IMR-90 (cell line): ENCODE results near the gene WNT16. TPM values are rescaled to one million over a fixed set of nuclear protein-coding genes. Genes with fewer than 3 reads are reported as not detected.
A peak's percentile ranks its signal among the peaks of the same experiment; 100 is the strongest.

ENCODE experiments used
- ATAC-seq: fragments of 200-7000 bp; cut with Tn5 transposase; 2 replicates; pipeline ENCODE4 v1.9.1; 2020; ENCODE audit warnings: low read depth, mild to moderate bottlenecking, moderate library complexity
- BruUV-seq: library from RNA; stranded (reverse); fragments of 400-500 nt; replicated peaks from 2 replicates; lab custom pipeline; 2021; lab: Mats Ljungman, UMichigan
- CTCF ChIA-PET: fragments of 300-600 bp; formaldehyde crosslinking; extraction: SDS; loops from one replicate; lab custom pipeline; 2021; ENCODE audit warnings: antibody characterized with exemption; lab: Yijun Ruan, JAX
- POLR2A ChIA-PET: fragments of 300-600 bp; sonication (Branson Sonifier 250); formaldehyde crosslinking; loops from one replicate; lab custom pipeline; 2022; ENCODE audit warnings: antibody characterized with exemption; ENCODE audit not compliant: unreplicated experiment; lab: Charles Lee
- DNase-seq: peaks from one replicate; pipeline ENCODE4 v3.0.0; 2013
- H2AFZ ChIP-seq: replicated peaks from 2 replicates; pipeline ENCODE3; 2013; ENCODE audit warnings: low read length, mild to moderate bottlenecking; ENCODE audit not compliant: poor library complexity
- H2AK5ac ChIP-seq: 2 replicates; pipeline ENCODE4 v1.6.1; 2013; ENCODE audit warnings: low read depth, low read length, inconsistent platforms
- H2AK9ac ChIP-seq: replicated peaks from 2 replicates; pipeline ENCODE3; 2013; ENCODE audit warnings: mild to moderate bottlenecking, low read depth, low read length, moderate library complexity; ENCODE audit not compliant: poor library complexity
- H2BK120ac ChIP-seq: 2 replicates; pipeline ENCODE4 v1.6.1; 2013; ENCODE audit warnings: low read depth, low read length, inconsistent platforms
- H2BK15ac ChIP-seq: 3 replicates; pipeline ENCODE4 v1.6.1; 2013; ENCODE audit warnings: low read depth, low read length, inconsistent platforms
- H2BK20ac ChIP-seq: 2 replicates; pipeline ENCODE4 v1.6.1; 2013; ENCODE audit warnings: low read depth, mild to moderate bottlenecking, inconsistent platforms, low read length, moderate library complexity
- H2BK5ac ChIP-seq: 2 replicates; pipeline ENCODE4 v1.6.1; 2013; ENCODE audit warnings: mild to moderate bottlenecking, low read depth, low read length, inconsistent platforms; ENCODE audit not compliant: poor library complexity, severe bottlenecking
- H3K14ac ChIP-seq: replicated peaks from 2 replicates; pipeline ENCODE4 v1.6.1; 2013; ENCODE audit warnings: low read depth, low read length, inconsistent platforms
- H3K18ac ChIP-seq: 2 replicates; pipeline ENCODE4 v1.6.1; 2013; ENCODE audit warnings: low read depth, low read length, control low read depth
- H3K23ac ChIP-seq: 2 replicates; pipeline ENCODE4 v1.6.1; 2013; ENCODE audit warnings: low read depth, low read length, inconsistent platforms
- H3K27ac ChIP-seq: 2 replicates; pipeline ENCODE4 v1.5.1; 2013; ENCODE audit warnings: mild to moderate bottlenecking, control low read depth, low read length; ENCODE audit not compliant: insufficient read depth
- H3K27me3 ChIP-seq: 2 replicates; pipeline ENCODE4 v1.6.1; 2013; ENCODE audit warnings: low read length; ENCODE audit not compliant: control insufficient read depth, insufficient read depth
- H3K36me3 ChIP-seq: 2 replicates; pipeline ENCODE4 v1.6.1; 2013; ENCODE audit warnings: low read length, mixed read lengths; ENCODE audit not compliant: control insufficient read depth, insufficient read depth
- H3K4ac ChIP-seq: 2 replicates; pipeline ENCODE4 v1.6.1; 2013; ENCODE audit warnings: low read depth, low read length, inconsistent platforms
- H3K4me1 ChIP-seq: 2 replicates; pipeline ENCODE4 v1.6.1; 2013; ENCODE audit warnings: low read length, mixed read lengths; ENCODE audit not compliant: control insufficient read depth, insufficient read depth
- H3K4me2 ChIP-seq: 2 replicates; pipeline ENCODE4 v1.6.1; 2013; ENCODE audit warnings: low read depth, mild to moderate bottlenecking, control low read depth, low read length, moderate library complexity
- H3K4me3 ChIP-seq: 2 replicates; pipeline ENCODE4 v1.5.1; 2013; ENCODE audit warnings: low read depth, mild to moderate bottlenecking, control low read depth, low read length, moderate library complexity; ENCODE audit not compliant: insufficient read depth
- H3K56ac ChIP-seq: 2 replicates; pipeline ENCODE4 v1.6.1; 2013; ENCODE audit warnings: low read length, inconsistent platforms; ENCODE audit not compliant: insufficient read depth; ENCODE audit errors: extremely low read depth
- H3K79me1 ChIP-seq, 2 experiments: 2 replicates each; pipeline ENCODE4 v1.6.1; 2013; ENCODE audit warnings: low read length in 2 of 2, inconsistent platforms in 1 of 2, low read depth in 1 of 2
- H3K9ac ChIP-seq: 2 replicates; pipeline ENCODE4 v1.6.1; 2013; ENCODE audit warnings: low read depth, low read length, control low read depth
- H3K9me1 ChIP-seq: 2 replicates; pipeline ENCODE4 v1.6.1; 2013; ENCODE audit warnings: low read length, inconsistent platforms; ENCODE audit not compliant: insufficient read depth
- H3K9me3 ChIP-seq: 2 replicates; pipeline ENCODE4 v1.6.1; 2013; ENCODE audit warnings: low read length; ENCODE audit not compliant: control insufficient read depth, insufficient read depth
- H4K20me1 ChIP-seq: 2 replicates; pipeline ENCODE4 v1.6.1; 2013; ENCODE audit warnings: low read length, inconsistent platforms; ENCODE audit not compliant: insufficient read depth
- H4K5ac ChIP-seq: 2 replicates; pipeline ENCODE4 v1.6.1; 2013; ENCODE audit warnings: mild to moderate bottlenecking, low read depth, low read length, control low read depth
- H4K8ac ChIP-seq, 2 experiments: 2 replicates each; pipeline ENCODE4 v1.6.1; 2013; ENCODE audit warnings: low read depth in 2 of 2, low read length in 2 of 2, control low read depth in 1 of 2, inconsistent platforms in 1 of 2
- H4K91ac ChIP-seq: 2 replicates; pipeline ENCODE4 v1.6.1; 2013; ENCODE audit warnings: low read depth, low read length, inconsistent platforms; ENCODE audit not compliant: insufficient read depth
- BHLHE40 ChIP-seq: fragments of 150-350 bp; IDR thresholded peaks from 2 replicates; pipeline ENCODE4 v1.6.1; 2016; ENCODE audit warnings: mild to moderate bottlenecking, low read depth, low read length
- CEBPB ChIP-seq: IDR thresholded peaks from 2 replicates; pipeline ENCODE4 v1.6.1; 2012; ENCODE audit warnings: low read depth, low read length, improper control_type of control experiment
- CHD1 ChIP-seq: IDR thresholded peaks from 2 replicates; pipeline ENCODE4 v1.6.1; 2012; ENCODE audit warnings: low read depth, low read length, improper control_type of control experiment
- CTCF ChIP-seq: conservative IDR thresholded peaks from 2 replicates; pipeline ENCODE4 v1.5.1; 2012; ENCODE audit warnings: mild to moderate bottlenecking, low read depth, low read length, improper control_type of control experiment
- ELK1 ChIP-seq: fragments of 150-350 bp; IDR thresholded peaks from 2 replicates; pipeline ENCODE4 v1.6.1; 2016; ENCODE audit warnings: low read depth, mild to moderate bottlenecking, low read length, moderate library complexity, borderline replicate concordance
- FOS ChIP-seq: fragments of 150-350 bp; IDR thresholded peaks from 2 replicates; pipeline ENCODE4 v1.6.1; 2016; ENCODE audit warnings: low read depth, low read length
- MAFK ChIP-seq: IDR thresholded peaks from 2 replicates; pipeline ENCODE4 v1.6.1; 2012; ENCODE audit warnings: low read depth, low read length, improper control_type of control experiment
- MAZ ChIP-seq: IDR thresholded peaks from 2 replicates; pipeline ENCODE4 v1.6.1; 2012; ENCODE audit warnings: low read depth, mild to moderate bottlenecking, low read length, improper control_type of control experiment, moderate library complexity, borderline replicate concordance
- MXI1 ChIP-seq: IDR thresholded peaks from 2 replicates; pipeline ENCODE4 v1.6.1; 2012; ENCODE audit warnings: low read depth, mild to moderate bottlenecking, low read length, moderate library complexity, borderline replicate concordance
- NFE2L2 ChIP-seq: fragments of 150-350 bp; IDR thresholded peaks from 2 replicates; pipeline ENCODE4 v1.6.1; 2016; ENCODE audit warnings: low read depth, mild to moderate bottlenecking, low read length
- POLR2A ChIP-seq: IDR thresholded peaks from 2 replicates; pipeline ENCODE4 v1.6.1; 2012; ENCODE audit warnings: mild to moderate bottlenecking, low read depth, low read length
- RAD21 ChIP-seq: IDR thresholded peaks from 2 replicates; pipeline ENCODE4 v1.6.1; 2012; ENCODE audit warnings: low read length, improper control_type of control experiment
- RCOR1 ChIP-seq: IDR thresholded peaks from 2 replicates; pipeline ENCODE4 v1.6.1; 2012; ENCODE audit warnings: mild to moderate bottlenecking, low read length, improper control_type of control experiment; ENCODE audit not compliant: insufficient replicate concordance
- RFX5 ChIP-seq: IDR thresholded peaks from 2 replicates; pipeline ENCODE4 v1.8.0; 2012; ENCODE audit warnings: low read depth, mild to moderate bottlenecking, low read length, moderate library complexity
- SMC3 ChIP-seq: fragments of 150-350 bp; IDR thresholded peaks from 2 replicates; pipeline ENCODE4 v1.6.1; 2016; ENCODE audit warnings: low read depth, mild to moderate bottlenecking, antibody characterized with exemption, low read length, moderate library complexity
- USF2 ChIP-seq: fragments of 150-350 bp; IDR thresholded peaks from 2 replicates; pipeline ENCODE4 v1.6.1; 2017; ENCODE audit warnings: mild to moderate bottlenecking, antibody characterized with exemption, low read length, low read depth
- WGBS, 2 experiments: methylation state at CpG; one replicate each; pipeline versions ENCODE4 v1.1.5 to v1.1.7; 2013; ENCODE audit warnings: missing lambda C conversion rate in 2 of 2; ENCODE audit not compliant: insufficient read length in 1 of 2; ENCODE audit errors: extremely low coverage in 2 of 2; 5-methylcytosine and 5-hydroxymethylcytosine counted together
- dilution Hi-C: fragments of 300-500 bp; cut with HindIII; formaldehyde crosslinking; loops from one replicate; pipeline ENCODE4 v1.14.3; 2018; ENCODE audit warnings: low sequenced_read_pairs; ENCODE audit not compliant: unreplicated experiment
- in situ Hi-C: fragments of 300-500 bp; cut with MboI; formaldehyde crosslinking; loops from 3 replicates; pipeline ENCODE4 v1.14.3; 2019; ENCODE audit warnings: low sequenced_read_pairs, inconsistent platforms, mixed read lengths
- intact Hi-C: fragments of 100-400 bp; cut with micrococcal nuclease; formaldehyde crosslinking; loops from 2 replicates; pipeline ENCODE4 v1.10.0; 2022
- polyA plus RNA-seq, 3 experiments: library from polyadenylated mRNA; depleted of rRNA; stranded (reverse); fragments of >200 nt; gene quantifications; 2 replicates each; pipeline ENCODE4 v1.2.3, GENCODE V29; 2012; ENCODE audit warnings: low replicate concordance in 1 of 3
- total RNA-seq: library from RNA; depleted of rRNA; stranded (reverse); fragments of >200 nt; gene quantifications from 2 replicates; pipeline ENCODE4 v1.2.3, GENCODE V29; 2012

The WNT16 gene
- total and polyA plus RNA-seq, 2 of the 4 experiments (the other 2 are of a cell fraction) = 0.68 to 1.1 TPM

GRCh38 chr7:121385800-121386179 is 57.0 kb downstream of the WNT16 start:
- Histone ChIP-seq H2BK20ac (no peak overlapping the region), H3K4ac (no peak overlapping the region), H3K27ac (no peak overlapping the region), H3K14ac (no peak overlapping the region), H3K27me3 (no peaks in the 10 kb centered on the region), H2BK5ac (no peak overlapping the region), H2AFZ (no peak overlapping the region), H4K5ac (no peak overlapping the region), H3K23ac (no peak overlapping the region), H3K4me1 (0 out of 2 replicates have a peak, but pooled peaks cover 1% of the 10 kb centered on the region), H3K9ac (no peak overlapping the region), H3K4me2 (no peak overlapping the region), H3K9me3 (no peaks in the 10 kb centered on the region), H3K36me3 (peaks cover 1% of the 10 kb centered on the region; the same call in 1 of the 2 replicates), H3K9me1 (peaks cover 5% of the 10 kb centered on the region; the same call in 1 of the 2 replicates), H2BK15ac (no peak overlapping the region), H4K8ac (no peak overlapping the region), H2AK5ac (no peak overlapping the region), H4K20me1 (peaks cover 16% of the 10 kb centered on the region), H2BK120ac (no peak overlapping the region), H3K79me1 (peaks cover 33 to 55% of the 10 kb centered on the region in 2 experiments), H3K56ac (no peak overlapping the region), H2AK9ac (no peak overlapping the region), H4K91ac (no peak overlapping the region), H3K4me3 (no peak overlapping the region), H3K18ac (no peak overlapping the region)
- intact Hi-C loops = no loop called here
- no CpG with 5 or more reads among the region's 1 CpG for WGBS, 2 experiments
- DNase-seq = peak; percentile 15
- POLR2A ChIA-PET = no interaction called here
- in situ Hi-C loops = no loop called here
- ATAC-seq = no peak
- dilution Hi-C loops = no loop called here
- CTCF ChIA-PET = interaction anchor here (1.2 kb wide), 1 partner anchor 19 kb away, joined by 3 read pairs; no protein-coding TSS in a partner anchor
- no TSS peak for BruUV-seq
- TF ChIP-seq ELK1 (no peak), BHLHE40 (no peak), FOS (no peak), USF2 (no peak), CHD1 (no peak), MXI1 (no peak), MAFK (no peak), CEBPB (no peak), MAZ (no peak), SMC3 (no peak), POLR2A (no peak), RAD21 (no peak), RFX5 (no peak), RCOR1 (no peak), CTCF (no peak), NFE2L2 (no peak)
